BLaER1 treated with 17β-estradiol and CSF1 and Interleukin-3, amounts not matched to agents 10 nM and 100 nM (cell line): Measurements from ENCODE around the gene SNRNP48.

ENCODE experiments used
- H3K27ac ChIP-seq, 11 experiments: shearing (Covaris generic); formaldehyde crosslinking; 2 replicates each; pipeline ENCODE4 v1.8.1; 2022
- H3K27me3 ChIP-seq, 11 experiments: shearing (Covaris generic); formaldehyde crosslinking; 2 replicates each; pipeline ENCODE4 v1.8.1; 2022
- H3K36me3 ChIP-seq, 11 experiments: shearing (Covaris generic); formaldehyde crosslinking; 2 replicates each; pipeline ENCODE4 v1.8.1; 2022
- H3K4me1 ChIP-seq, 10 experiments: shearing (Covaris generic); formaldehyde crosslinking; 2 replicates each; pipeline ENCODE4 v1.8.1; 2022
- H3K4me2 ChIP-seq, 11 experiments: shearing (Covaris generic); formaldehyde crosslinking; 2 replicates each; pipeline ENCODE4 v1.8.1; 2022
- H3K4me3 ChIP-seq, 10 experiments: shearing (Covaris generic); formaldehyde crosslinking; 2 replicates each; pipeline ENCODE4 v1.8.1; 2022
- H3K9ac ChIP-seq, 11 experiments: shearing (Covaris generic); formaldehyde crosslinking; 2 replicates each; pipeline ENCODE4 v1.8.1; 2022
- H3K9me3 ChIP-seq, 11 experiments: shearing (Covaris generic); formaldehyde crosslinking; replicated peaks in 1 of 11; 2 replicates each; pipeline ENCODE4 v1.8.1; 2022
- H4K20me1 ChIP-seq, 11 experiments: shearing (Covaris generic); formaldehyde crosslinking; 2 replicates each; pipeline ENCODE4 v1.8.1; 2022
- Cebpa-rat ChIP-seq, 11 experiments: shearing (Covaris generic); IDR thresholded peaks; 2 replicates each; pipeline ENCODE4 v1.8.1; 2022

SNRNP48 gene

DNA sequence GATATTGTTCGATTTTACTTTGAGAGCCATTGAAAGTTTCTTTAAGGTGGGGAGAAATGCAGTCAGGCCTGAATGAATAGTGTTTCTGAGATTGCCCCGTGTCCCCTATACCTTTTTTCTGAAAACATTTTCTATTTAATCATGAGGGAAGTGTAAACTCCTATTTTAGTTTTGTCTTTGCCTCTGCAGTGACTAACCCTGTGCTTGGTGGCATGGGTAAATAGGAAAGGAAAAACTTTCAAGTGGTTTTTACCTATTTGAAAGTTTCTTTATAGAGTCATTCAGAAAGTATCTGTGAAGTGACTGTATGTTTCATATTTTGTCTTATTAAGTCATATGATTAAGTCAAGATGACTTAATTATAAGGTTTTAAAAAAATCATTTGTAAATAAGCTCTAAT is 14.5 kb downstream of the SNRNP48 start:
- Histone ChIP-seq H3K9me3 (no peaks in the 10 kb centered on the region), H3K4me2 (no peak overlapping the region), H3K4me1 (no peaks in the 10 kb centered on the region), H3K27me3 (no peaks in the 10 kb centered on the region), H3K9ac (no peak overlapping the region), H4K20me1 (peaks cover 0 to 24% (median 9%) of the 10 kb centered on the region in 11 experiments; a peak in 9 of 22 replicates), H3K36me3 (peaks cover 81 to 100% (median 96%) of the 10 kb centered on the region in 11 experiments), H3K27ac (no peak overlapping the region), H3K4me3 (no peak overlapping the region)
- TF ChIP-seq Cebpa-rat (IDR thresholded peaks at IDR 0.05) = no peak

- no peak overlapping the region for H3K4me3 ChIP-seq
- no peak overlapping the region for H3K9ac ChIP-seq
- peak overlapping the region in 2 of 11 experiments; percentile 96 to 98; a peak in 4 of 22 replicates for H3K4me2 ChIP-seq
These were observed 25.8 kb downstream of the SNRNP48 start for GRCh38 chr6:7615611-7616383.

GRCh38 chr6:7617801-7618764 is 28.1 kb downstream of the SNRNP48 start:
- Histone ChIP-seq H3K36me3 (peaks cover 1 to 12% (median 11%) of the 10 kb centered on the region in 11 experiments), H3K4me2 (peak overlapping the region; percentile 80 to 98 (median 86)), H4K20me1 (peaks cover 0 to 6% (median 0%) of the 10 kb centered on the region in 11 experiments; a peak in 1 of 22 replicates), H3K27me3 (no peaks in the 10 kb centered on the region), H3K9ac (peak overlapping the region; percentile 55 to 84 (median 74)), H3K9me3 (no peaks in the 10 kb centered on the region), H3K27ac (peak overlapping the region; percentile 73 to 96 (median 86)), H3K4me3 (peak overlapping the region in 7 of 10 experiments; percentile 5 to 52 (median 35); a peak in 11 of 20 replicates), H3K4me1 (peaks cover 21 to 44% (median 27%) of the 10 kb centered on the region in 10 experiments)
- TF ChIP-seq Cebpa-rat (IDR thresholded peaks at IDR 0.05) = 0 out of 22 replicates have a peak, but pooled peaks of 2 of the 11 experiments have one; percentile 22

More at GRCh38 chr6:7615611-7616383, 25.8 kb downstream of the SNRNP48 start:
- peaks cover 24 to 35% (median 33%) of the 10 kb centered on the region in 11 experiments for H3K36me3 ChIP-seq
- no peak overlapping the region for H3K27ac ChIP-seq
- H3K9me3 ChIP-seq = no peaks in the 10 kb centered on the region
- H3K27me3 ChIP-seq = no peaks in the 10 kb centered on the region
- H4K20me1 ChIP-seq = peaks cover 0 to 12% (median 0%) of the 10 kb centered on the region in 11 experiments; a peak in 1 of 22 replicates
- TF ChIP-seq Cebpa-rat (IDR thresholded peaks at IDR 0.05) = no peak
- H3K4me1 ChIP-seq = peaks cover 21 to 44% (median 27%) of the 10 kb centered on the region in 10 experiments

DNA sequence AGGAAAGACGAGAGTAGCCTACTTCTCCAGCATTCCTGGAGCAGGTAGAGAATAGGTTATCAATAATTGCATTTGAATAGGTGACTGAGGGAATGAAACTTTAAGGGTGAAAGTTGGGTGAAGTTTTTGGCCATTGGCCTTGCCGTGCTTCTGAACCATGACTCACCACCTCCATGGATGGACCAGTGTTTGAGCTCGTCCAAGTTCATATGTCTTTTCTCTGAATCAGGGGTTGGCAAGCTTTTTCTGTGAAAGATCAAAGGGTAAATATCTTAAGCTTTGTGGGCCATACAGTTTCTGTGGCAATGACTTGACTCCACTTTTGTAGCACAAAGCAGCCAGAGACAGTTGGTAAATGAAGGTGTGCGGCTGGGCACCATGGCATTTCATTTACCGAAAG is 31.8 kb downstream of the SNRNP48 start:
- no peak overlapping the region for H3K9ac ChIP-seq
- no peaks in the 10 kb centered on the region for H3K9me3 ChIP-seq
- H3K4me3 ChIP-seq = no peak overlapping the region
- no peaks in the 10 kb centered on the region for H3K27me3 ChIP-seq
- no peaks in the 10 kb centered on the region for H3K36me3 ChIP-seq
- no peak overlapping the region for H3K4me2 ChIP-seq
- H3K27ac ChIP-seq = no peak overlapping the region
- peaks cover 21 to 46% (median 35%) of the 10 kb centered on the region in 10 experiments for H3K4me1 ChIP-seq
- no peak for TF ChIP-seq Cebpa-rat (IDR thresholded peaks at IDR 0.05)
- H4K20me1 ChIP-seq = no peaks in the 10 kb centered on the region

GRCh38 chr6:7624796-7625710 is 35.1 kb downstream of the SNRNP48 start:
- H3K9ac ChIP-seq = peak overlapping the region in 1 of 11 experiments; percentile 16; a peak in 1 of 22 replicates
- no peaks in the 10 kb centered on the region for H4K20me1 ChIP-seq
- no peaks in the 10 kb centered on the region for H3K9me3 ChIP-seq
- no peak for TF ChIP-seq Cebpa-rat (IDR thresholded peaks at IDR 0.05)
- no peak overlapping the region for H3K4me3 ChIP-seq
- H3K4me2 ChIP-seq = peak overlapping the region in 6 of 11 experiments; percentile 13 to 64 (median 28); a peak in 11 of 22 replicates
- no peaks in the 10 kb centered on the region for H3K27me3 ChIP-seq
- H3K27ac ChIP-seq = peak overlapping the region in 5 of 11 experiments; percentile 12 to 48 (median 44); a peak in 8 of 22 replicates
- H3K4me1 ChIP-seq = peaks cover 0 to 16% (median 10%) of the 10 kb centered on the region in 10 experiments; a peak in 11 of 20 replicates
- no peaks in the 10 kb centered on the region for H3K36me3 ChIP-seq

DNA sequence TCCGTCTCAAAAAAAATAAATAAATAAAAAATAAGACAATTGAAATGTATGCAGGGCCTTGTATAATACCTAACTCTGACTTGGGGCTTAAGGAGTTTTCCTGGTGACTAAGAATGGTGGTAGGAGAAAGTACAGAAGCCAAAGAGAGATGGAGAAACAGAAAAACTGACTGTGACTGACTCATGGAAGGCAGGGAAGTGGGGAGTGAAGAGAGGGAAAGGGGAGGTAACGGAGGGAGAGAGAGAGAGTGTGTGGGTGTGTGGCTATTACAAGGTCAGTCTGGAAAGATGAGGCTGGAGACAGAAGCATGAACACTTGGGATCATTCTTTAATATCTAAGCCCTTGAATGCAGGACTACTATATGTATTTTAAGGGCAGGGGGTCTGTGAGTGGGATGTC is 38.5 kb downstream of the SNRNP48 start:
- TF ChIP-seq Cebpa-rat (IDR thresholded peaks at IDR 0.05) = no peak
- Histone ChIP-seq H3K27ac (no peak overlapping the region), H3K9ac (no peak overlapping the region), H3K36me3 (no peaks in the 10 kb centered on the region), H3K27me3 (no peaks in the 10 kb centered on the region), H3K4me2 (no peak overlapping the region), H3K9me3 (no peaks in the 10 kb centered on the region), H3K4me3 (no peak overlapping the region), H3K4me1 (peaks cover 0 to 16% (median 10%) of the 10 kb centered on the region in 10 experiments; a peak in 11 of 20 replicates), H4K20me1 (no peaks in the 10 kb centered on the region)

DNA sequence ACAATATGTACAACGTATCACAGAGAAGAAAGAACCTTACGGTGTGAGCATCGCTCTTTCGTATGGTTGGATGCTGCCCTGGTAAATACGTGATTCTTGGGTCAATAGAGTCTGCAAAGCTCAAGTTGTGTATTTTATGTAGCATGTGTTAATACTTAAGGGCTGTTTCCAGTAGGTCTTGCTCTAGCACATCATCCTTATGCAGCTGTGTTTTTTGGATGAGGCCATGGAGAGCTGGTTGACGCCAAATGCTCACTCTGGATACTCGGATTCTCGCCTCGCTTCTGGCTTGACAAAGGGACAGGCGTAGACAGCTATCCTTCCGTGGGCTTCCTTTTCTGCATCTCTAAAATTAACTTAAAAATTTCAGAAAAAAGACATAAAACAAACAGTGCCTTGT is 38.9 kb downstream of the SNRNP48 start:
- Histone ChIP-seq H3K36me3 (no peaks in the 10 kb centered on the region), H3K27ac (no peak overlapping the region), H3K4me2 (no peak overlapping the region), H4K20me1 (no peaks in the 10 kb centered on the region), H3K4me1 (peaks cover 0 to 16% (median 10%) of the 10 kb centered on the region in 10 experiments; a peak in 11 of 20 replicates), H3K9ac (no peak overlapping the region), H3K27me3 (no peaks in the 10 kb centered on the region), H3K9me3 (no peaks in the 10 kb centered on the region), H3K4me3 (no peak overlapping the region)
- TF ChIP-seq Cebpa-rat (IDR thresholded peaks at IDR 0.05) = no peak

DNA sequence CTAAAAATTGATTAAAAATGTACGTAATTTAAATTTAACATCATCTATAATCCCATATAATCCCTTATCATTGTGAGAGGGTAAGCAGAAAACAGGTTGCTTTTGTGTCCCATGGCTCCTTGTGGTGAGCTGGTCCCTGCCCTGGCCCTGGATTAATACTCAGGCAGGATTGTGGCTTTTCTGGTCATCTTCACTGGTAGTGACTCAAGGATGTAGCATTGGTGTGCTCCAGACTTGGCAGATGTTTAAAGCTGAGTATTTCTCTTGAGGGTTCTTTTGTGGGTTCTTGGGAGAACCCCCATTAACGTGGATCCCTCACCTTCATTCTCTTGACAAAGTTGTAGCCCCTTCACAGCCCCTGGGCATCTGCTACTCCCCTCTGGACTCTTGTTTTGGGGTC is 39.3 kb downstream of the SNRNP48 start:
- no peak overlapping the region for H3K9ac ChIP-seq
- no peaks in the 10 kb centered on the region for H3K36me3 ChIP-seq
- no peaks in the 10 kb centered on the region for H3K9me3 ChIP-seq
- no peak overlapping the region for H3K4me3 ChIP-seq
- no peaks in the 10 kb centered on the region for H4K20me1 ChIP-seq
- H3K27ac ChIP-seq = no peak overlapping the region
- no peak for TF ChIP-seq Cebpa-rat (IDR thresholded peaks at IDR 0.05)
- H3K4me2 ChIP-seq = no peak overlapping the region
- H3K27me3 ChIP-seq = no peaks in the 10 kb centered on the region
- peaks cover 0 to 12% (median 9%) of the 10 kb centered on the region in 10 experiments; a peak in 11 of 20 replicates for H3K4me1 ChIP-seq
